22Rv1 (cell line): ENCODE results near the gene COL4A1.

Experiments used
- ZFX ChIP-seq: fragments of 450-650 bp; IDR thresholded peaks from 2 replicates; pipeline ENCODE4 v1.6.1; 2017; ENCODE audit warnings: antibody characterized with exemption, borderline replicate concordance
- TF ChIP-seq, protein P1 (sequence below): fragments of 450-650 bp; IDR thresholded peaks from 2 replicates; pipeline ENCODE4 v1.5.1; 2017; ENCODE audit warnings: mild to moderate bottlenecking

DNA sequence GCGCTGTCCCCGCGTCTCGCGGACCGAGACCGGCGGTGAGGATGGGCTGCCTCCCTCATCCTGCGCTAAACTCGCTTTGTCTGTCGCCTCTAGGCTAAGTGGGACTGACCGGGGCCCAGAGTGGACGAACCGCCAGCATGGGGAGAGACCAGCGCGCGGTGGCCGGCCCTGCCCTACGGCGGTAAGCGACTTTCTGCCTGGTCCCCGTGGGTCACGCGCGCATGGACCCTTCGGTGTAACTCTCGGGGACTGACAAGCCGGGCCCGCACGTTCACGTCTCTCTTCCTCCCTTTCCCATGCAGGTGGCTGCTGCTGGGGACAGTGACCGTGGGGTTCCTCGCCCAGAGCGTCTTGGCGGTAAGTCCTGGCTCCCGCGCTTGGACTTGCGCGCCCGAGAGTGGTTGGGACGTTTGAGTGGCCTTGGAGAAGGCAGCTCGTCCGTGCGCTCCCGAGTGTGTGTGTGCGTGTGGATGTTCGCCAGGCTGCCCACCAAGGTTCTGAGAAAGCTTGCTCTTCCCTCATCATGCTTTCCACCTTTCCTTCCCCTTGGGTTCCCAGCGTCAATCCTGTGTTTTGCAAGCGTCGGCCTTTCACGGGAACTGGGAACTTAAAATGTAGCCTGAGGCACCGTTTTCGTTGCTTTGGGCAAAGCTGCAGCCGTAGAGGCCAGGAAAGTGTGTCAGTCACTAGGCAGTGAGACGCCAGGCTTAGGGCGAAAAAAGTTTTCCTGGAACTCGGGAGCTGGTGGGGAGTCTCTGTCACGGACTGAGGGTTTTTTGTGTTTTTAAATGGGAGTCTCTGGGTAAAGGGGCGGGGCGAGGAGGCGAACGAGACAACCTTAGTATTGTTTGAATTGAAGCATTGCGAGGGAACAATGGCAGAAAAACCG, 1.1 kb upstream of the COL4A1 start:
- no peak for TF ChIP-seq ZFX
- TF ChIP-seq, protein P1, sequence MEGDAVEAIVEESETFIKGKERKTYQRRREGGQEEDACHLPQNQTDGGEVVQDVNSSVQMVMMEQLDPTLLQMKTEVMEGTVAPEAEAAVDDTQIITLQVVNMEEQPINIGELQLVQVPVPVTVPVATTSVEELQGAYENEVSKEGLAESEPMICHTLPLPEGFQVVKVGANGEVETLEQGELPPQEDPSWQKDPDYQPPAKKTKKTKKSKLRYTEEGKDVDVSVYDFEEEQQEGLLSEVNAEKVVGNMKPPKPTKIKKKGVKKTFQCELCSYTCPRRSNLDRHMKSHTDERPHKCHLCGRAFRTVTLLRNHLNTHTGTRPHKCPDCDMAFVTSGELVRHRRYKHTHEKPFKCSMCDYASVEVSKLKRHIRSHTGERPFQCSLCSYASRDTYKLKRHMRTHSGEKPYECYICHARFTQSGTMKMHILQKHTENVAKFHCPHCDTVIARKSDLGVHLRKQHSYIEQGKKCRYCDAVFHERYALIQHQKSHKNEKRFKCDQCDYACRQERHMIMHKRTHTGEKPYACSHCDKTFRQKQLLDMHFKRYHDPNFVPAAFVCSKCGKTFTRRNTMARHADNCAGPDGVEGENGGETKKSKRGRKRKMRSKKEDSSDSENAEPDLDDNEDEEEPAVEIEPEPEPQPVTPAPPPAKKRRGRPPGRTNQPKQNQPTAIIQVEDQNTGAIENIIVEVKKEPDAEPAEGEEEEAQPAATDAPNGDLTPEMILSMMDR: no peak
